ENCODE measurements around the gene CASP1. TPM values are rescaled to one million over a fixed set of nuclear protein-coding genes. Genes with fewer than 3 reads are reported as not detected.
A peak's percentile ranks its signal among the peaks of the same experiment; 100 is the strongest.
"Not testable (repeated sequence)": the region's sequence is repeated elsewhere in the genome, so short reads cannot be mapped to it uniquely, and the experiment has no call there.

Gene CASP1
- total RNA-seq, 1 donor = 31.1 TPM

DNA sequence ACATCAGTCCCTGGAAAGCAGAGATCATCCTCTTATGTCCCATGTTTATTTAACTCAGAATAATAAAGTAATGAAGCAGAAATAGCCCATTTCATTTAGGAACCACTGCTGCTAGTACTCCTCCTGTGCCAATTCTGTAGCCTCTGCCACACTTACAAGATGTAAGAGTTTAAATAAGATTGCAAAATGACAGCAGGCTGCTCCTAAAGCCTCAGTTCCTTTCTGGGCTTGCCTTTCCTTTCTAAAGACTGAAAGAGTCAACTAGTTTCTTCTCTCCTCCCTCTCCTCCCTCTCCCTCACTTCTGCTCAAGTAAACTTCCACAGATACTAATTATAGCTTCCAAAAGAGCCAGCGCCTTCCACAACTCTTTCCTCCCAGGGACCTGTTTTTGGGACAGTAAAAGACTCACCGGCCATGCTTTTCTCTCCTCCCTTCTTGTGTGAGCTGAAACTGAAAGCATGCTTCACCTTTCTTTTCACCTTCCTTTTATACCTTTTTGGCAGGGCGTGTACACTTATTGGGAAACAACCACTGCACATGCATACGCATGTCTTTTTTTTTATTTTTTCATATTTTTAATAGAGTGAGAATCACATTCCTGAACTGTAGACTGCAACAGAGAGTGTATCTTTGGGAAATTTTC is 36.3 kb upstream of the CASP1 start:
- DNase-seq (ENCODE audit: low read depth) = no peak
- no peak overlapping the region for H3K4me3 ChIP-seq (ENCODE audit: low read depth, low read length)
- TF ChIP-seq, protein P1, sequence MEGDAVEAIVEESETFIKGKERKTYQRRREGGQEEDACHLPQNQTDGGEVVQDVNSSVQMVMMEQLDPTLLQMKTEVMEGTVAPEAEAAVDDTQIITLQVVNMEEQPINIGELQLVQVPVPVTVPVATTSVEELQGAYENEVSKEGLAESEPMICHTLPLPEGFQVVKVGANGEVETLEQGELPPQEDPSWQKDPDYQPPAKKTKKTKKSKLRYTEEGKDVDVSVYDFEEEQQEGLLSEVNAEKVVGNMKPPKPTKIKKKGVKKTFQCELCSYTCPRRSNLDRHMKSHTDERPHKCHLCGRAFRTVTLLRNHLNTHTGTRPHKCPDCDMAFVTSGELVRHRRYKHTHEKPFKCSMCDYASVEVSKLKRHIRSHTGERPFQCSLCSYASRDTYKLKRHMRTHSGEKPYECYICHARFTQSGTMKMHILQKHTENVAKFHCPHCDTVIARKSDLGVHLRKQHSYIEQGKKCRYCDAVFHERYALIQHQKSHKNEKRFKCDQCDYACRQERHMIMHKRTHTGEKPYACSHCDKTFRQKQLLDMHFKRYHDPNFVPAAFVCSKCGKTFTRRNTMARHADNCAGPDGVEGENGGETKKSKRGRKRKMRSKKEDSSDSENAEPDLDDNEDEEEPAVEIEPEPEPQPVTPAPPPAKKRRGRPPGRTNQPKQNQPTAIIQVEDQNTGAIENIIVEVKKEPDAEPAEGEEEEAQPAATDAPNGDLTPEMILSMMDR (IDR thresholded peaks at IDR 0.05; ENCODE audit: insufficient read depth, low read depth, low read length) = no peak

DNA sequence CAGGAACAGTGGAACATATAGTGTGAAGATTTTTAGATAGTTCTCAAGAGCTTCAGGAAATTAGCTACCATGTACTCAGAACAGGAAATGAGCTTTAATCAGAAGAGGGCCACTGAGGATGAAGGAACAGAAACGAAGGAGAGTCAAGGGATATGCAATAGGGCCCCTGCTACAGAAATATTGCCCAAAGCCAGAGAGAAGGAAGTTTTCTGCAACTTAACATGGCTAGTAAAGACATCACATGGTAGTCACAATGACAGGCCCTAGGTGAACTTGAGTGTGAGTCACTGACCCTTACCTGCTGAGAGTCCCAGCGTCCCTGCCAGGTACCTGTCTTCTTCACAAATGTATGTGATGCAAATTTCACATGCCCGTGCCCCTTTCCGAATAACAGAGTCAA is 35.4 kb upstream of the CASP1 start:
- TF ChIP-seq, protein P1 (IDR thresholded peaks at IDR 0.05; ENCODE audit: insufficient read depth, low read depth, low read length) = no peak
- no peak overlapping the region for H3K4me3 ChIP-seq (ENCODE audit: low read depth, low read length)
- no peak for DNase-seq (ENCODE audit: low read depth)

DNA sequence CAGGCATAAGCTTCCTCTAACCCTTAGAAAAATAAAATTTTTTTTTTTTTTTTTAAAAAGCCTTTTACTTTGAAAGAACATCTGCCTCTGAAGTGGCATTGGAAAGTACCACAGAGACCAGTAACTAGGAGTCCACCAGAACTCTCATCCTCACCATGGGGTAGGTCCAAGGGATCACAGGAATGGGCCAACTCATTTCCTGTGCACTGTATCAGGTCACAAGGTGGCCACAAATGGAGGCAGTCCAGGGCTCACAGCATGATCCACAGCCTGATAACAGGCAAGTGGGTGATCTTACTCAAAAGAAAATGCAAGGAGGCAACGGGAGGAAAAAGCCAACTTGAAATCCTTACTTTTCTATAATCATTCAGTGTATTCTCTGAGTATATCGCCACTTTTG is 34.8 kb upstream of the CASP1 start:
- not testable (repeated sequence) for DNase-seq (ENCODE audit: low read depth); H3K4me3 ChIP-seq (ENCODE audit: low read depth, low read length)

DNA sequence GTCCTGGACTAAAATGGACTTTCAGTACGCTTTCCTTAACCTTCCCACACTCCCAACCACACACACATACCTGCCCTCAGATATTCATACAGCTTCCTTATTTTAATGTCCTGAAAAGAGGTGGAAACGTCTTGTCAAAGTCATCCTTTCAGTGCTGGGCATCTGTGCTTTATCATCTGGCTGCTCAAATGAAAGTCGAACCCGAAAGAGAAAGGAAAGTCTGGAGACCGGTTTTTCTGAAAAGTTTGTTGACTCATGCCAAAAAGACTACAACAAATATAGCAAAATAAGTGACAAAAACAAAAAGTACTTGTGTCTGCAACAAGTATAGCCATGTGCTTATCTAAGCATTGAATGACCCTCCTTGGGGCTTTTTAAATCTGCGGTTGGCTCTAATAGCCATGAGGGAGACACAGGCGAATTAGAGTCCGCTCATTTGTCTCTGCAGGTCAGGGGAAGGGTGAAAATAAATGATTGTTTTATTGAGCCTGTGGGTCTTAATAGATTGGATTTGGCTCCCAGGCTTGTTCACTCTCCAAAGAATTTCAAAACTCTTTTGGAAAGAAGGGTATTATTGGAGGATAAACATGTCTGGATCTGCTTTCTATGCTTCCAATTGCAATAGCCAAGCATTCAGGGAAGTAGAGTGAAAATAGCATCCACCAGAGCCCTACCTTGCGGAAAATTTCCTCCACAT is 28.4 kb upstream of the CASP1 start:
- peak; percentile 21 for DNase-seq (ENCODE audit: low read depth)
- H3K4me3 ChIP-seq (ENCODE audit: low read depth, low read length) = peak overlapping the region; percentile 6

DNA sequence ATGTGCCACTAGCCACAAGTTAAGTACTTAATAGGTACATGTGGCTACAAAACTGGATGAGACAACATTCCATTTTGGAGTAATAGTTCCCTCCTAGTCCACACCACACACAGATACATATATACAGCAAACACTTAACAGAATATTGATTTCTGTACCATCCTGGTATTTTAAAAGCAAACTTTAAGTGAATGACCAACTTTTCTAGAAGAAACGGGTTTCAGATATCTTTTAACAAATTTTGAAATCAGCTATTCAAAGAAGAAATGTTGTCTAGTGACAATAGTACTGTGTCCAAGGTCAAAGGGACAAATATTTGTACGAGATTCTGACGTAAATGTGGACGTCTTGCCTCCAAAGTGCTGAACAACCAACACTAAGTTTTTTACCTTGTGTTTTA is 22.5 kb upstream of the CASP1 start:
- DNase-seq (ENCODE audit: low read depth) = no peak
- TF ChIP-seq, protein P1 (IDR thresholded peaks at IDR 0.05; ENCODE audit: insufficient read depth, low read depth, low read length) = no peak
- H3K4me3 ChIP-seq (ENCODE audit: low read depth, low read length) = no peak overlapping the region

DNA sequence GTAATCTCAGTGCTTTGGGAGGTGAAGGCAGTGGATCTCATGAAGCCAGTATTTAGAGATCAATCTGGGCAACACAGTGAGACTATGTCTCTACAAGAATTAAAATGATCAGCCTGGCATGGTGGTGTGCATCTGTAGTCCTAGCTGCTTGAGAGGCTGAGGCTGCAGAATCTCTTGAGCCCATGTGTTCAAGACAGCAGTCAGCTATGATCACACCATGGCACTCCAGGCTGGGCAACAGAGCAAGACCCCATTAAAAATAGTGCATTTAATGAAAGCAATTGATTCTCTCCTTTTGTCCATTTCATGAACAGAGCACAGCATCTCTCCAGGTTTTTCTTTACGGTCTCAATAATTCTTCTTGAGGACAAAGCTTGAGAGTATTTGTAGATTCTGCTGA is 21.5 kb upstream of the CASP1 start:
- no peak for DNase-seq (ENCODE audit: low read depth)
- TF ChIP-seq, protein P1 (IDR thresholded peaks at IDR 0.05; ENCODE audit: insufficient read depth, low read depth, low read length) = no peak
- no peak overlapping the region for H3K4me3 ChIP-seq (ENCODE audit: low read depth, low read length)

DNA sequence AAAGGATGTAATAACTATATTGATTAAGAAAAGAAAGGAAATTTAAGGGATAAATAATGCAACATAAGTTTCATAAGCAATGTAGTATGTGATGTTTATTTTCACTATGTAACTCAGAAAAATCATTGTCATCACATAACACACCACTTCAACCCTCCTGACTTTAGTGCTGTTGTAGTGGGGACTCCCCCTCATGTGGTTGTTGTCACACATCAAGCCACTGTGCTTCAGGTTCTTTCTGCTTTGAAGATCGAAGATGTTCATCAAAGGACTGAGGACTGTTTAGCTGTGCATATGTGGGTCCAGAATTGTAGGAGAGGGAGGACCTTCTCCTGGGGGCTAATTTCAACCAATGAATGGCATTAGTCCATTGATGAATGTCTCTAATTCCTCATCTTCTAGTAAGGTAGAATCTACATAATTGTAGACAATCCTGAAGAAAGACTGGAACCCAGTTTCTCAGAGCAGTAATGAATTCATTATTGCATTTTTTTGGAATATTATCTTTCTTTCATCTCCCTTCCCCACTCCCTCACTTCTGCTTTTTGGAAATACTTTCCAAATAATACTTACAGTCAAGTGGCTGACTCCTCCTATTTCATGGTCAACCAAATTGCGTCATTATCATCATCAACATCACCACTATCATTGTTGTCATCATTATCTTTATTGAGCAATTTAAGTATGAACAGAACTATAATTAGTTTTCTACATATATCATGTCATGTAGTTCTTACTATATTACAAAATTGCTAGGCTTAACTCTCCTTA is 20.0 kb upstream of the CASP1 start:
- DNase-seq (ENCODE audit: low read depth) = no peak
- TF ChIP-seq, protein P1 (IDR thresholded peaks at IDR 0.05; ENCODE audit: insufficient read depth, low read depth, low read length) = no peak
- no peak overlapping the region for H3K4me3 ChIP-seq (ENCODE audit: low read depth, low read length)

All from fibroblast of villous mesenchyme (primary cell).